Measurements from ENCODE around the gene SORD.

Gene SORD

DNA sequence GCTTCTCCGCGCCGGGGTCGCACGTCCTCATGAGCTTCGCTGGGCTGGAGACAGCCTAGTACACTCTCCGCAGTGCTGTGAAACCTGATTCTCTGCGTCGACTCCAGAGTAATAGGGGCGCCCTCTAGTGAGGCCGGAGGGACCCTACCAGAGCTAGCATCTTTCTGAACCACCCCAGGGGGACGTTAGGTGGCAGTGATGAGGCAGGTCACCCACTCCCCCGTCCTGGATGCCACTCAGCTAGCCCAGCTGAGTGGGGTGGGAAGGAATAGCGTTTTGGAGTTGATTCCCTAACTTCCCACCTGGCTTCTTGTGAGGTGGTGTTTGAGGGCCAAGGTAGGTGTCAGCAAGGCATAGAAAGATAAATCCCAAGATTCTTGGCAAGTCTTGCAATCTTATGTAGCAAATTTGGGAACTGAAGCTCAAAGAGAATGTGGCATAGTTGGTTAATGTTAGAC, 95.2 kb downstream of the SORD start:
- DNase-seq = peak; percentile 71

DNA sequence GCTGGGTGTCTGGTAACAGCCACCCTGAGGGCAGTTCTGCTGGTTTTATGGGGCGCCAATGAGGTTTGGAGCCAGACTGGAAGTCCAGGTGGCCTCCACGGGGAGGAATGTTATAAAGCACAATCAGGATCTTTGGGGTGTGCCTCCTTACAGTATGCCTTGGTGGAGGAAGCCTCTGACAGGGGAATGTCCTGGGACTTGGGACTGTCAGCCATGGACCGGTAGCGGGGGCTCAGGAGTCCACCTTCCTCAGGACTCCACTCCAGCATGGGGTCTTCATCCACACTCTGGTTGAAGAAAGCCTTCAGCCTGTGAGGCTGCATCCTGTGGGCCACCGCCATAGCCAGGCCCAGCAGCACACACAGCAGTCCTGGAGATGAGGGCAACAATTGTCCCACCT, 96.0 kb downstream of the SORD start:
- no peak for DNase-seq

DNA sequence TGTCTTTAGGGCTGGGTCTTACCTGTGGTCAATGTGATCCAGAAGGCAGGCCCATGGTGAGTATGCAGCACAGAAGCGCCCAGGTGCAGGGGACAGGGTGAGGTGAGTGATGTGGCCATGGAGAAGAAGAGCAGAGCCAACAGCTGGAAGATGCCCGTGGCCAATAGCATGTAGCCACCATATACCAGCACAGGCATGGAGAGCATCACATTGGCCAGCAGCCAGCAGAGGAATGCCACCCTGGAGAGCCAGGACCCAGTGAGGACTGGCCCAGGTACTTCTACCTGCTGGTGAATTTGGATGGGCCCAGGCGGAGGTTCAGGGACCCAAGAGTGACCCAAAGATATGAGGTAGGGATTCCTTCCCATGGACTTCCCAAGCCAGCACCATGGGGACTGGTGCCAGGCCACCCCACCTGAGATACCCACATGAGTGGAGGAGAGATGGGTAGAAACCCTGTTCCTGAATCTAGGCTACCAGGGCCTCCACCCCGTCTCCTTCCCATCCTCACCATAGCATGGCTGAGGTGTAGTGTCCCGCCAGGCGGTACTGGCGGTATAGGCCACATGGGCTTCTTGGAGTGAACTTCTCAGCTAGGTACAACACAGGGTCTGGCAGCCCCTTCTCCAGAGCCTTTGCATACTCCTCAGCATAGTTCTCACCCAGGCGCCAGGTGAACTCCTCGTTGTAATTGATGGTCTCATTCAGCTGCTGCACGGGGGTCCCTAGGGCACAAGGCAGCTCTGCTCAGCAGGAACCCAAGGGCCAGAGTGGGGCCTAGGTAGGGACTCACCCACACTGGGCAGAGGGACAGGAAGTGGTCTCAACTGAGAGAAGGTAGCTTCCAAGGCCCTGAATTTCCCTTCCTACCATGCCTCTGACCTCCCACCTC, 97.3 kb downstream of the SORD start:
- no peak for DNase-seq

DNA sequence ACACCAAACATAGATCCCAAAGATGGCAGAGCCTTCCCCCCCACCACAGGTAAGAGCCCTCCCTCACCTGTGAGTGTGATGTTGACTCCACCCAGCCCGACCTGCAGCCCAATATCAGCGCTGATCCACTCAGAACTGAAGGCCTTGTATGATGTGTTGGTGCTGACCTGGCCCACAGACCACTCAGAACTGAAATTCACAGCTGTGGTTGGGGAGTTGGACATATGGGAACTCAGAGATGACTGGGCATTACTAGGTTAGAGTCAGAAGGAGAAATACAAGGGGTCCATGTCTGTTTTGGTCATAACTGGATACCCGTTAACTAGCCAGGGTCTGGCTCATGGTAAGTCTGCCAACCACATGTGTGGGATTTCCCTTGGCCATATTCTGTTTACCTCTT, 98.0 kb downstream of the SORD start:
- DNase-seq = no peak

DNA sequence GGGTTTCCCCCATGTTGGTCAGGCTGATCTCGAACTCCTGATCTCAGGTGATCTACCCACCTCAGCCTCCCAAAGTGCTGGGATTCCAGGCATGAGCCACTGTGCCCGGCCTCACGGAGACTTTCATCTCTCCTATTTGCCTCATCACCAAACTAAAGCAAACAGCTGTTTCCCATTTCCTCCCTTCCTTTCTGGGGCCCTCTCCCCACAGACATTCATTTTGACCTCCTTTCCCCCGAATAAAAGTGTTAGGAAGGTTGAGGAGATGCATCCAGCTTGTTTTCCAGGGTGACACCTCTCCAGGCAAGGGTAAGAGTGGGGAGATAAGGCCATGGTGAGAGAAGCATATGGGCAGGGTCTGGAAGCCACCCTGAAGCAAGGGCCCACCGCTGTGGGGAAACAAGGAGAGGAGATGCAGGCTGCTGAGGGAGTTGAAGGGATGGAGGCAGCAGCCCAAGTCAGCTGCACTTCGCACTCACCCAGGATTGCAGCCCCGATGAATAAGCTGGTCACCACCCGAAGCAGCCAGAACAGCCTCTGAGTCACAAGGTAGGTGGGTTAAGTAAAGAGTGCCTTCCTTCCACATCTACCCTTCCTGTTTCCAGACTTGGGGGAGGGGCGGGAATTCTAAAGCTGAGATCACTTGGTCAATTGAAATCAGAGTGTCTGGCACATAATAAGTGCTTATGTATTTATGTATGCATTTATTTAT, 98.9 kb downstream of the SORD start:
- no peak for DNase-seq

DNA sequence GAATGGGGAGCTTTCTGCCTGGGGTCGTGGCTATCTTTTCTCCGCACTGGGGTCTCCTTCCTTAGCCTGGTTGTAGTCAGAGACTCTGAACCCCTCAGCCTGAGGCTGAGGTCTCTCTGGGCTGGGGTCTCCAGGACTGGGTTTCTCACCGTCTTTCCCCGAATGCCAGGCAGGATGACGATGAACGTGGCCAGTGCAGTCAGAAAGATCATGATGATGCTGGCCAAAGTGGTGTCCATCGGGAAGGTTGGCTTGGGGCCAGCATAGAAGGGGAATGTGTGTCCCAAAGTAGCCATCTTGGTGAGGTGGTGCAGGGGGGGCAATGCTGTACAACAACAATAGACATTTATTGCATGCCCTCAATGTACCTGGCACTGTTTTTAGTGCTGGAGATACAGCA, 99.7 kb downstream of the SORD start:
- no peak for DNase-seq

DNA sequence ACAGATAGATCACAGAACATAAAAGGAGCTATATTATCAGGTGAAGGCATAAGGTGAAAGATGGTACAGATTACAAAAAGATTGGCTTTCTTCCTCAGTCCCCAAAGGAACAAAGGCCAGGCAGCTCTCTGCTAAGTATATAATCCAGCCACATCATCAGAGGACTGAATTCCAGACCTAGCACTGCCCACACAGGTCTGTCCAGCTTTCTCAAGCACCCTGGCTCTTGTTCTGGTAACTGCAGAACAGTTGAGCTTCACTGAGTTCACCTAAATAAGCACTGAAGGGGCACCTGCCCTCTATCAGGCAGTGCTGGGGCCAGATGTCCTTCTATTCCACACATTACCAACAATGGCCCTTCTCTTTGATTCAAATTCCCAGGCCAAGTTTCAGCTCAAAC, 100.4 kb downstream of the SORD start:
- DNase-seq = no peak

DNA sequence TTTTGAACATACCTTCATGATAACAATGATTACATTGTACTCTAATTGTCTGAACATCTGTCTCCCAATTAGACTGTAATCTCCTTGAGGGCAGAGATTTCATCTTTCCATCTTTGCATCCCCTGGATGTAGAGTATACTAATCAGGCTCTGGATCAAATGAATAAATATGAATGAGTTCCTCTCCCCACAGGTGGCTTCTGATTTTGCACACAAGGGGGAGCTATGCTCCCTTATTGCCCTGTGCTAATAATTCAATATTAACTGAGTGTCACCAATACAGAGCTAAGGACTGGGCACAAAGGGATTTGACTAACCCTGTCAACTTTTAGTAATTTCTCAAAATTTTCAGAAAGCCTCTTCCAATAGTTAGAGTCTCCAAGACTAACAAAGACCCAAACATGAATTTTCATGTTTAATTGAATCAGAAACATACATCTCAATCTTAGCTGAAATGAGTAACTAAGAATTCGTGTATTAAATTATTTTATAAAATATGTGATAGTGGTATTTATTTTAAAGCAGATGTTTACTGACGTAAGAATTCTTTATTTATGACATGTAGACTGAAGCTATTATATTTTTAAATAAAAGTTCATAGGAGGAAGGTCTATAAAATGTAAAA, 103.7 kb downstream of the SORD start:
- no peak for DNase-seq

All from NCI-H510A (cell line).